ENCODE measurements around the gene ACSF3. TPM values are rescaled to one million over a fixed set of nuclear protein-coding genes. Genes with fewer than 3 reads are reported as not detected.

Gene ACSF3
- total RNA-seq, 2 donors from 2014 or later, result 24.1 to 41.7 TPM

DNA sequence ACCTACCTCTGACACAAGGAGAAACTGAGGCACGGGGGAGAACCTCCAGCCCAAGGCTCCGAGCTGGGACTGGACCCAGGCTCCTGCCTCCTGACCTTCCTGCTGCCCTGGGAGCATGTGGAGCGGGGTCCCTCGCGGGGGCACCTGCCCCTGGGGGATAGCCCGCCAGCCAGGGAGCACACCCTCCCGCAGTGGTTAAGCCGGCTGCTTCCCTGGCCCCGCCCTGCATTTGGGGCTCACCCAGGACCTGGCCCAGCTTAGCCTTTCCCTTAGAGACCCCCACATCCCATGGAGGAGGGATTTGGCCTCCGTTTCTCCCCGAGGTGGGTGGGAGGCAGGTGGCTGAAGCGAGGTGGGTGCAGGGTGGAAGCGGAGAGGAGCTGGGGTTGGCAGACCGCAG is 76.1 kb downstream of the ACSF3 start:
- Histone ChIP-seq H3K27ac (no peak overlapping the region), H3K4me1 (ENCODE audit: control insufficient read depth in 1 of 2, low read depth in 2 of 2) (peaks cover 7 to 14% of the 10 kb centered on the region in 2 donors), H3K4me3 (no peak overlapping the region), H3K36me3 (no peaks in the 10 kb centered on the region), H3K9me3 (no peaks in the 10 kb centered on the region), H3K27me3 (replicated peaks; ENCODE audit: insufficient read depth) (peaks cover 8% of the 10 kb centered on the region)
- ATAC-seq (ENCODE audit: insufficient number of reproducible peaks, low FRiP score, low read depth), result no peak
- DNase-seq (ENCODE audit: low spot score), result no peak
- no peak for TF ChIP-seq CTCF (IDR thresholded peaks at IDR 0.05)

GRCh38 chr16:89170346-89171215 is 76.9 kb downstream of the ACSF3 start:
- Histone ChIP-seq H3K27ac (no peak overlapping the region), H3K4me3 (peak overlapping the region; percentile 53), H3K27me3 (replicated peaks; ENCODE audit: insufficient read depth) (peaks cover 8% of the 10 kb centered on the region), H3K9me3 (no peaks in the 10 kb centered on the region), H3K36me3 (no peaks in the 10 kb centered on the region), H3K4me1 (ENCODE audit: control insufficient read depth in 1 of 2, low read depth in 2 of 2) (peaks cover 7 to 14% of the 10 kb centered on the region in 2 donors)
- TF ChIP-seq CTCF (IDR thresholded peaks at IDR 0.05), result no peak
- DNase-seq (ENCODE audit: low spot score) (no peak), ATAC-seq (ENCODE audit: insufficient number of reproducible peaks, low FRiP score, low read depth) (no peak)

- Histone ChIP-seq H3K4me1 (ENCODE audit: control insufficient read depth in 1 of 2, low read depth in 2 of 2) (peaks cover 7 to 14% of the 10 kb centered on the region in 2 donors), H3K9me3 (no peaks in the 10 kb centered on the region), H3K4me3 (peak within 1 kb of the TSS; percentile 53), H3K36me3 (no peaks in the 10 kb centered on the region), H3K27me3 (replicated peaks; ENCODE audit: insufficient read depth) (peaks cover 8% of the 10 kb centered on the region), H3K27ac (no peak within 1 kb of the TSS)
- TF ChIP-seq CTCF (IDR thresholded peaks at IDR 0.05), result no peak
- DNase-seq (ENCODE audit: low spot score) (peak; percentile 48), ATAC-seq (ENCODE audit: insufficient number of reproducible peaks, low FRiP score, low read depth) (no peak)
Measured at GRCh38 chr16:89171216-89172170, 77.8 kb downstream of the ACSF3 start, which contains the start of gene CDH15. Gene CDH15, plus strand, starts transcription at chr16:89171748. Its CDS starts 84 bp downstream, at chr16:89171832.

DNA sequence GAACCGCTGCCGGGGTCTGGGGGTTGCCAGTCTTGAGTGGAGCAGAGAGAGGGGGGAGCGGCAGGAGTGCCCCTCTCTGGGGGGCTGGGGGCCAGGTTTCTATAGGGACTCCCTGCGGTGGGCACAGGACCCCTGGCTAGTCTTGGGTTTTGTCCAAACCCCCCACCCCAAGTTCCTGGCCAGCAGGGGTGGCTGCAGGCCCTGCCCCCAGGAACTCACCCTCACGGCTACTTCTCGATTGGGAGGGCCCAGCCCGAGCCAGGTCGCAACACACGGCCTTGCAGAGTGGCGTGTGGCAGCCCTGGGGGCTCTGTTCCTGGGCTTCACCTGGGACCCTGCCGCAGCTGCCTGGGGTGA is 78.5 kb downstream of the ACSF3 start:
- TF ChIP-seq CTCF (IDR thresholded peaks at IDR 0.05), result no peak
- H3K9me3 ChIP-seq, result no peaks in the 10 kb centered on the region
- H3K27me3 ChIP-seq (replicated peaks; ENCODE audit: insufficient read depth), result peaks cover 8% of the 10 kb centered on the region
- no peak overlapping the region for H3K27ac ChIP-seq
- no peak overlapping the region for H3K4me3 ChIP-seq
- ATAC-seq (ENCODE audit: insufficient number of reproducible peaks, low FRiP score, low read depth) (no peak), DNase-seq (ENCODE audit: low spot score) (no peak)
- H3K36me3 ChIP-seq, result no peaks in the 10 kb centered on the region
- H3K4me1 ChIP-seq (ENCODE audit: control insufficient read depth in 1 of 2, low read depth in 2 of 2), result peaks cover 7 to 14% of the 10 kb centered on the region in 2 donors

Data from thoracic aorta (tissue), 2 donors.